K562 (cell line): ENCODE results near the gene FTL. TPM values are rescaled to one million over a fixed set of nuclear protein-coding genes. Genes with fewer than 3 reads are reported as not detected.

ENCODE experiments used
- SMARCE1 ChIP-seq: fragments of 450-650 bp; IDR thresholded peaks from 2 replicates; pipeline ENCODE4 v1.7.1; 2016; ENCODE audit warnings: mild to moderate bottlenecking
- SRF ChIP-seq, 2 experiments: fragments of 250-450, 450-650 bp in 1 of 2; sonication (Bioruptor Pico) in 1 of 2; sonication (generic) in 1 of 2; formaldehyde crosslinking; IDR thresholded peaks; 2 replicates each; pipeline versions ENCODE4 v1.5.0 to v1.5.1; 2020 to 2022; ENCODE audit warnings: mild to moderate bottlenecking in 1 of 2, missing genetic modification reagents in 1 of 2
- STAT5A ChIP-seq: IDR thresholded peaks from 2 replicates; pipeline ENCODE4 v1.6.1; 2012; ENCODE audit warnings: low read length, inconsistent platforms, borderline replicate concordance
- ZKSCAN1 ChIP-seq: fragments of 150-350 bp; IDR thresholded peaks from 2 replicates; pipeline ENCODE4 v1.6.1; 2016; ENCODE audit warnings: low read depth, low read length
- ZNF766 ChIP-seq: fragments of 200-800 bp; sonication (Bioruptor generic); conservative IDR thresholded peaks from 2 replicates; pipeline ENCODE4 v1.6.1; 2016; ENCODE audit warnings: missing genetic modification characterization, missing compliant biosample characterization
- polyA plus RNA-seq, 8 experiments: library from polyadenylated mRNA; depleted of rRNA in 4 of 8; stranded (reverse) in 5 of 8; unstranded in 3 of 8; fragments of >200 nt; fragmentation: Nextera tagmentation in 2 of 8; fragmentation: Illumina TruSeq in 1 of 8; extraction: Ambion mirVana in 2 of 8; extraction: Trizol in 1 of 8; gene quantifications; 2 replicates each; pipeline versions ENCODE4 v1.2.1 to v1.2.3, GENCODE V29; 2011 to 2014; ENCODE audit warnings: inconsistent platforms in 1 of 8, missing spikeins in 1 of 8
- total RNA-seq, 7 experiments: library from RNA; depleted of rRNA in 6 of 7; stranded (reverse); fragments of >200 nt in 6 of 7; fragmentation: Illumina TruSeq in 2 of 7; extraction: Trizol in 2 of 7; gene quantifications; 2 replicates each; pipeline versions ENCODE4 v1.2.1 to v1.2.3, GENCODE V29; 2011 to 2021; ENCODE audit warnings: low replicate concordance in 1 of 7
- TF ChIP-seq, protein P1 (sequence below): fragments of 250-450 bp; sonication (Bioruptor Pico); IDR thresholded peaks from 2 replicates; pipeline ENCODE4 v1.5.1; 2021; ENCODE audit warnings: mild to moderate bottlenecking
- TF ChIP-seq, protein P2 (sequence below): fragments of 250-450 bp; sonication (Bioruptor Pico); IDR thresholded peaks from 2 replicates; pipeline ENCODE4 v1.4.0; 2020; ENCODE audit warnings: mild to moderate bottlenecking, moderate library complexity
- TF ChIP-seq, protein P3 (sequence below), 2 experiments: fragments of 250-450 bp in 1 of 2; fragments of 450-650 bp in 1 of 2; sonication (Bioruptor Pico) in 1 of 2; IDR thresholded peaks; 2 replicates each; pipeline versions ENCODE4 v1.6.1 to v1.8.0; 2016 to 2021; ENCODE audit warnings: mild to moderate bottlenecking in 2 of 2, moderate library complexity in 2 of 2, missing compliant biosample characterization in 1 of 2, missing genetic modification characterization in 1 of 2
- TF ChIP-seq, protein P4 (sequence below): fragments of 250-450 bp; sonication (Bioruptor Pico); IDR thresholded peaks from 2 replicates; pipeline ENCODE4 v1.5.0; 2021
- TF ChIP-seq, protein P5 (sequence below): fragments of 450-650 bp; IDR thresholded peaks from 2 replicates; pipeline ENCODE4 v1.6.1; 2016; ENCODE audit warnings: mild to moderate bottlenecking, moderate library complexity

Gene FTL
- total and polyA plus RNA-seq, 9 of the 15 experiments (the other 6 are each of a cell fraction or from before 2014, with no cell fraction given) = 1,231 to 27,415 (median 3,965) TPM

DNA sequence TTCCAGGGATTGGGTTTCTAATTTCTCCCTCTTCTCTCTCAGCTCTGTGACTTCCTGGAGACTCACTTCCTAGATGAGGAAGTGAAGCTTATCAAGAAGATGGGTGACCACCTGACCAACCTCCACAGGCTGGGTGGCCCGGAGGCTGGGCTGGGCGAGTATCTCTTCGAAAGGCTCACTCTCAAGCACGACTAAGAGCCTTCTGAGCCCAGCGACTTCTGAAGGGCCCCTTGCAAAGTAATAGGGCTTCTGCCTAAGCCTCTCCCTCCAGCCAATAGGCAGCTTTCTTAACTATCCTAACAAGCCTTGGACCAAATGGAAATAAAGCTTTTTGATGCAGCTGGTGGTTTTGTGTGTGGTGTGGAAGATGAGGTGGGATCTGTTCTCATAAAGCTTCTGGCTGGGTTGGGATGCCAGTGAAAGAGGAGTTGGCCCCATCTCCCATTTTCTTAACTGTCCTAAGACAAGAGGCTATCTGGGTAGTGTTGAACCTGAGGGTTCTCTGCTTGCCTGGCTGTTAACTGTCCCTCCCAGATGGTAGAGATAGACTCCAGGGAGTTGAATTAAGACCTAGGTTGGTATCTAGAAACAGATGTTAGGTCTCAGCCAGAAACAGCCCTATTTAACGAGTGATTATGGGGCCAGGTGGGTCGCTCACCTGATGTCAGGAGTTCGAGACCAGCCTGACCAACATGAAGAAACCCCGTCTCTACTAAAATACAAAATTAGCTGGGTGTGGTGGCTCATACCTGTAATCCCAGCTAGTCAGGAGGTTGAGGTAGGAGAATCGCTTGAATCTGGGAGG is 1.6 kb downstream of the FTL start (continued):
- TF ChIP-seq SMARCE1 (no peak), STAT5A (peak; percentile 10; the same call in 1 of the 2 replicates), ZNF766 (CRISPR knock-in tag) (no peak), SRF (CRISPR knock-in tag; IDR thresholded peaks at IDR 0.05) (no peak), ZKSCAN1 (no peak)
- TF ChIP-seq, protein P1, sequence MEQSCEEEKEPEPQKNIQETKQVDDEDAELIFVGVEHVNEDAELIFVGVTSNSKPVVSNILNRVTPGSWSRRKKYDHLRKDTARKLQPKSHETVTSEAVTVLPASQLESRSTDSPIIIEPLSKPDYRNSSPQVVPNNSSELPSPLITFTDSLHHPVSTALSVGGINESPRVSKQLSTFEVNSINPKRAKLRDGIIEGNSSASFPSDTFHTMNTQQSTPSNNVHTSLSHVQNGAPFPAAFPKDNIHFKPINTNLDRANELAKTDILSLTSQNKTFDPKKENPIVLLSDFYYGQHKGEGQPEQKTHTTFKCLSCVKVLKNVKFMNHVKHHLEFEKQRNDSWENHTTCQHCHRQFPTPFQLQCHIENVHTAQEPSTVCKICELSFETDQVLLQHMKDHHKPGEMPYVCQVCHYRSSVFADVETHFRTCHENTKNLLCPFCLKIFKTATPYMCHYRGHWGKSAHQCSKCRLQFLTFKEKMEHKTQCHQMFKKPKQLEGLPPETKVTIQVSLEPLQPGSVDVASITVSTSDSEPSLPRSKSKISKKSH (CRISPR knock-in tag) = peak; percentile 7; the same call in 1 of the 2 replicates
- TF ChIP-seq, protein P2, sequence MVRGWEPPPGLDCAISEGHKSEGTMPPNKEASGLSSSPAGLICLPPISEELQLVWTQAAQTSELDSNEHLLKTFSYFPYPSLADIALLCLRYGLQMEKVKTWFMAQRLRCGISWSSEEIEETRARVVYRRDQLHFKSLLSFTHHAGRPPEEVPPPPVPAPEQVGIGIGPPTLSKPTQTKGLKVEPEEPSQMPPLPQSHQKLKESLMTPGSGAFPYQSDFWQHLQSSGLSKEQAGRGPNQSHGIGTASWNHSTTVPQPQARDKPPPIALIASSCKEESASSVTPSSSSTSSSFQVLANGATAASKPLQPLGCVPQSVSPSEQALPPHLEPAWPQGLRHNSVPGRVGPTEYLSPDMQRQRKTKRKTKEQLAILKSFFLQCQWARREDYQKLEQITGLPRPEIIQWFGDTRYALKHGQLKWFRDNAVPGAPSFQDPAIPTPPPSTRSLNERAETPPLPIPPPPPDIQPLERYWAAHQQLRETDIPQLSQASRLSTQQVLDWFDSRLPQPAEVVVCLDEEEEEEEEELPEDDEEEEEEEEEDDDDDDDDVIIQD = no peak
- TF ChIP-seq, protein P3, sequence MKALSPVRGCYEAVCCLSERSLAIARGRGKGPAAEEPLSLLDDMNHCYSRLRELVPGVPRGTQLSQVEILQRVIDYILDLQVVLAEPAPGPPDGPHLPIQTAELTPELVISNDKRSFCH (CRISPR knock-in tag; IDR thresholded peaks at IDR 0.05) = no peak
- TF ChIP-seq, protein P3 (tag; IDR thresholded peaks at IDR 0.05) = no peak
- TF ChIP-seq, protein P4, sequence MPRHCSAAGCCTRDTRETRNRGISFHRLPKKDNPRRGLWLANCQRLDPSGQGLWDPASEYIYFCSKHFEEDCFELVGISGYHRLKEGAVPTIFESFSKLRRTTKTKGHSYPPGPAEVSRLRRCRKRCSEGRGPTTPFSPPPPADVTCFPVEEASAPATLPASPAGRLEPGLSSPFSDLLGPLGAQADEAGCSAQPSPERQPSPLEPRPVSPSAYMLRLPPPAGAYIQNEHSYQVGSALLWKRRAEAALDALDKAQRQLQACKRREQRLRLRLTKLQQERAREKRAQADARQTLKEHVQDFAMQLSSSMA (CRISPR knock-in tag) = peak; percentile 64
- TF ChIP-seq, protein P5, sequence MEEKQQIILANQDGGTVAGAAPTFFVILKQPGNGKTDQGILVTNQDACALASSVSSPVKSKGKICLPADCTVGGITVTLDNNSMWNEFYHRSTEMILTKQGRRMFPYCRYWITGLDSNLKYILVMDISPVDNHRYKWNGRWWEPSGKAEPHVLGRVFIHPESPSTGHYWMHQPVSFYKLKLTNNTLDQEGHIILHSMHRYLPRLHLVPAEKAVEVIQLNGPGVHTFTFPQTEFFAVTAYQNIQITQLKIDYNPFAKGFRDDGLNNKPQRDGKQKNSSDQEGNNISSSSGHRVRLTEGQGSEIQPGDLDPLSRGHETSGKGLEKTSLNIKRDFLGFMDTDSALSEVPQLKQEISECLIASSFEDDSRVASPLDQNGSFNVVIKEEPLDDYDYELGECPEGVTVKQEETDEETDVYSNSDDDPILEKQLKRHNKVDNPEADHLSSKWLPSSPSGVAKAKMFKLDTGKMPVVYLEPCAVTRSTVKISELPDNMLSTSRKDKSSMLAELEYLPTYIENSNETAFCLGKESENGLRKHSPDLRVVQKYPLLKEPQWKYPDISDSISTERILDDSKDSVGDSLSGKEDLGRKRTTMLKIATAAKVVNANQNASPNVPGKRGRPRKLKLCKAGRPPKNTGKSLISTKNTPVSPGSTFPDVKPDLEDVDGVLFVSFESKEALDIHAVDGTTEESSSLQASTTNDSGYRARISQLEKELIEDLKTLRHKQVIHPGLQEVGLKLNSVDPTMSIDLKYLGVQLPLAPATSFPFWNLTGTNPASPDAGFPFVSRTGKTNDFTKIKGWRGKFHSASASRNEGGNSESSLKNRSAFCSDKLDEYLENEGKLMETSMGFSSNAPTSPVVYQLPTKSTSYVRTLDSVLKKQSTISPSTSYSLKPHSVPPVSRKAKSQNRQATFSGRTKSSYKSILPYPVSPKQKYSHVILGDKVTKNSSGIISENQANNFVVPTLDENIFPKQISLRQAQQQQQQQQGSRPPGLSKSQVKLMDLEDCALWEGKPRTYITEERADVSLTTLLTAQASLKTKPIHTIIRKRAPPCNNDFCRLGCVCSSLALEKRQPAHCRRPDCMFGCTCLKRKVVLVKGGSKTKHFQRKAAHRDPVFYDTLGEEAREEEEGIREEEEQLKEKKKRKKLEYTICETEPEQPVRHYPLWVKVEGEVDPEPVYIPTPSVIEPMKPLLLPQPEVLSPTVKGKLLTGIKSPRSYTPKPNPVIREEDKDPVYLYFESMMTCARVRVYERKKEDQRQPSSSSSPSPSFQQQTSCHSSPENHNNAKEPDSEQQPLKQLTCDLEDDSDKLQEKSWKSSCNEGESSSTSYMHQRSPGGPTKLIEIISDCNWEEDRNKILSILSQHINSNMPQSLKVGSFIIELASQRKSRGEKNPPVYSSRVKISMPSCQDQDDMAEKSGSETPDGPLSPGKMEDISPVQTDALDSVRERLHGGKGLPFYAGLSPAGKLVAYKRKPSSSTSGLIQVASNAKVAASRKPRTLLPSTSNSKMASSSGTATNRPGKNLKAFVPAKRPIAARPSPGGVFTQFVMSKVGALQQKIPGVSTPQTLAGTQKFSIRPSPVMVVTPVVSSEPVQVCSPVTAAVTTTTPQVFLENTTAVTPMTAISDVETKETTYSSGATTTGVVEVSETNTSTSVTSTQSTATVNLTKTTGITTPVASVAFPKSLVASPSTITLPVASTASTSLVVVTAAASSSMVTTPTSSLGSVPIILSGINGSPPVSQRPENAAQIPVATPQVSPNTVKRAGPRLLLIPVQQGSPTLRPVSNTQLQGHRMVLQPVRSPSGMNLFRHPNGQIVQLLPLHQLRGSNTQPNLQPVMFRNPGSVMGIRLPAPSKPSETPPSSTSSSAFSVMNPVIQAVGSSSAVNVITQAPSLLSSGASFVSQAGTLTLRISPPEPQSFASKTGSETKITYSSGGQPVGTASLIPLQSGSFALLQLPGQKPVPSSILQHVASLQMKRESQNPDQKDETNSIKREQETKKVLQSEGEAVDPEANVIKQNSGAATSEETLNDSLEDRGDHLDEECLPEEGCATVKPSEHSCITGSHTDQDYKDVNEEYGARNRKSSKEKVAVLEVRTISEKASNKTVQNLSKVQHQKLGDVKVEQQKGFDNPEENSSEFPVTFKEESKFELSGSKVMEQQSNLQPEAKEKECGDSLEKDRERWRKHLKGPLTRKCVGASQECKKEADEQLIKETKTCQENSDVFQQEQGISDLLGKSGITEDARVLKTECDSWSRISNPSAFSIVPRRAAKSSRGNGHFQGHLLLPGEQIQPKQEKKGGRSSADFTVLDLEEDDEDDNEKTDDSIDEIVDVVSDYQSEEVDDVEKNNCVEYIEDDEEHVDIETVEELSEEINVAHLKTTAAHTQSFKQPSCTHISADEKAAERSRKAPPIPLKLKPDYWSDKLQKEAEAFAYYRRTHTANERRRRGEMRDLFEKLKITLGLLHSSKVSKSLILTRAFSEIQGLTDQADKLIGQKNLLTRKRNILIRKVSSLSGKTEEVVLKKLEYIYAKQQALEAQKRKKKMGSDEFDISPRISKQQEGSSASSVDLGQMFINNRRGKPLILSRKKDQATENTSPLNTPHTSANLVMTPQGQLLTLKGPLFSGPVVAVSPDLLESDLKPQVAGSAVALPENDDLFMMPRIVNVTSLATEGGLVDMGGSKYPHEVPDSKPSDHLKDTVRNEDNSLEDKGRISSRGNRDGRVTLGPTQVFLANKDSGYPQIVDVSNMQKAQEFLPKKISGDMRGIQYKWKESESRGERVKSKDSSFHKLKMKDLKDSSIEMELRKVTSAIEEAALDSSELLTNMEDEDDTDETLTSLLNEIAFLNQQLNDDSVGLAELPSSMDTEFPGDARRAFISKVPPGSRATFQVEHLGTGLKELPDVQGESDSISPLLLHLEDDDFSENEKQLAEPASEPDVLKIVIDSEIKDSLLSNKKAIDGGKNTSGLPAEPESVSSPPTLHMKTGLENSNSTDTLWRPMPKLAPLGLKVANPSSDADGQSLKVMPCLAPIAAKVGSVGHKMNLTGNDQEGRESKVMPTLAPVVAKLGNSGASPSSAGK = no peak
